B cell (primary cell): Measurements from ENCODE around the gene DAAM2.
A peak's percentile ranks its signal among the peaks of the same experiment; 100 is the strongest.

ENCODE experiments used
- EZH2 ChIP-seq: IDR thresholded peaks from 2 replicates; pipeline ENCODE4 v1.6.1; 2012; ENCODE audit warnings: borderline replicate concordance, low read depth, mild to moderate bottlenecking, moderate library complexity, low read length; ENCODE audit not compliant: insufficient read depth, poor library complexity, severe bottlenecking
- TF ChIP-seq, protein P1 (sequence below): fragments of 200-600 bp; IDR thresholded peaks from one replicate; pipeline ENCODE4 v1.8.0; 2022; ENCODE audit warnings: antibody characterized with exemption, mild to moderate bottlenecking

DNA sequence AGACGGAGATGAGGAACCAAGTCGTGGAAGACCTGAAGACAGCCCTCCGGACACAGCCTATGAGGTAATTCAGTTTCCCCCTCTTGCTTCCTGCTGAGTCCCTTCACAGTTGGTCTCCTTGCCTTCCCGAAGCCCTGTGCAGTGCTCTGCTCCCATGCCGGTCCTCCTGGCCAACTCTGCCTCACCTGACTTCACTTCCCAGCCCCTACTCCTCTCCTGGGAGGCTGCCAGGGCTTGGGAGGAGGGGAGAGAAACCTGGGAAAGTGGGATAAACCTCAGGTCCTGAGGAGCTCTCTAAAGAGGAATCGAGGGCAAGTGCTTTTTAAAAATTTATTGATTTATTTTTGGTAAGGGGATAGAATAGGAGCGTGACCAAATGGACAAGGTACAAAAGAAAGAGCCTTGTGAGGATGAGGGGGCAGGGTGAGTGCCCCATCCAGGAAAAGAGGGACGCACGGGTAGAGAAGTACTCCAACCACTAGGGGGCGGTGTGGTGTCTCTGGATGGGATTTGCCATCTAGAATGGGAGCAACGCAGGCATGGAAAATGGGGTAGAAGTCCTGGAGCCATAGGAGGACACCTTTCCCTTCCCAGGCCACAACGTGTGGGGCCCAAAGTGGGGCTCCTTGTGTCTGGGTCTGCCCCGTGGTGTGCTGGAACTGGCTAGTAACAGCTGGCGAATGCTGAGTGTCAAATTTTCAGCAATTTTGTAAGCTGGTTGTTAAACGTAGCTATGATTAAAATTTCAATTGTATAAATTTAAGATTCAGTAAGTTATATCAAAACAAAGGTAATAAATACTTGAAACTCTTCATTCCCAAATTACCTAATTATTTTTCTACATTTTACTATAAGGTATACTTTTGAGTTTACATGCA is 73.1 kb downstream of the DAAM2 start:
- TF ChIP-seq, protein P1, sequence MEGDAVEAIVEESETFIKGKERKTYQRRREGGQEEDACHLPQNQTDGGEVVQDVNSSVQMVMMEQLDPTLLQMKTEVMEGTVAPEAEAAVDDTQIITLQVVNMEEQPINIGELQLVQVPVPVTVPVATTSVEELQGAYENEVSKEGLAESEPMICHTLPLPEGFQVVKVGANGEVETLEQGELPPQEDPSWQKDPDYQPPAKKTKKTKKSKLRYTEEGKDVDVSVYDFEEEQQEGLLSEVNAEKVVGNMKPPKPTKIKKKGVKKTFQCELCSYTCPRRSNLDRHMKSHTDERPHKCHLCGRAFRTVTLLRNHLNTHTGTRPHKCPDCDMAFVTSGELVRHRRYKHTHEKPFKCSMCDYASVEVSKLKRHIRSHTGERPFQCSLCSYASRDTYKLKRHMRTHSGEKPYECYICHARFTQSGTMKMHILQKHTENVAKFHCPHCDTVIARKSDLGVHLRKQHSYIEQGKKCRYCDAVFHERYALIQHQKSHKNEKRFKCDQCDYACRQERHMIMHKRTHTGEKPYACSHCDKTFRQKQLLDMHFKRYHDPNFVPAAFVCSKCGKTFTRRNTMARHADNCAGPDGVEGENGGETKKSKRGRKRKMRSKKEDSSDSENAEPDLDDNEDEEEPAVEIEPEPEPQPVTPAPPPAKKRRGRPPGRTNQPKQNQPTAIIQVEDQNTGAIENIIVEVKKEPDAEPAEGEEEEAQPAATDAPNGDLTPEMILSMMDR = peak; percentile 75
- TF ChIP-seq EZH2 = no peak
